Measurements from ENCODE around the gene CDH4. TPM values are rescaled to one million over a fixed set of nuclear protein-coding genes. Genes with fewer than 3 reads are reported as not detected.

Gene CDH4
- total RNA-seq, 1 donor from 2014 or later, result 3.2 TPM

- H4K20me1 ChIP-seq (ENCODE audit: insufficient read depth, low read length), result peaks cover 10% of the 10 kb centered on the region
- Mint-ChIP-seq H3K4me1 (ENCODE audit: low read depth, unreplicated experiment) (peaks cover 11% of the 10 kb centered on the region), H3K9me3 (ENCODE audit: unreplicated experiment) (peaks cover 7% of the 10 kb centered on the region), H3K4me3 (ENCODE audit: unreplicated experiment) (no peak overlapping the region), H3K27ac (ENCODE audit: unreplicated experiment) (no peak overlapping the region), H3K36me3 (ENCODE audit: low read depth, unreplicated experiment) (peaks cover 6% of the 10 kb centered on the region), H3K27me3 (ENCODE audit: low read depth, unreplicated experiment) (peaks cover 17% of the 10 kb centered on the region)
- no peak overlapping the region for H3K9ac ChIP-seq (ENCODE audit: low read length)
- no peak overlapping the region for H2AFZ ChIP-seq (ENCODE audit: low read depth, low read length)
- TF ChIP-seq CTCF (IDR thresholded peaks at IDR 0.05; ENCODE audit: insufficient read depth, low read depth, low read length), result no peak
- no peak for TF ChIP-seq EZH2 (IDR thresholded peaks at IDR 0.05; ENCODE audit: insufficient read depth, low read length)
- H3K4me1 ChIP-seq (ENCODE audit: insufficient read depth, low read length), result peaks cover 5% of the 10 kb centered on the region
- no peaks in the 10 kb centered on the region for H3K9me3 ChIP-seq (ENCODE audit: insufficient read depth, low read depth, low read length)
- H3K79me2 ChIP-seq (ENCODE audit: insufficient read depth, low read length), result no peaks in the 10 kb centered on the region
- H3K4me3 ChIP-seq (ENCODE audit: insufficient read depth, low read depth, low read length), result no peak overlapping the region
- FAIRE-seq (no peak), DNase-seq (ENCODE audit: low read depth) (no peak)
- H3K4me2 ChIP-seq (ENCODE audit: low read length), result no peak overlapping the region
- no peak overlapping the region for H3K27ac ChIP-seq (ENCODE audit: low read depth, low read length)
- no peaks in the 10 kb centered on the region for H3K36me3 ChIP-seq (ENCODE audit: insufficient read depth, low read length)
- H3K27me3 ChIP-seq (ENCODE audit: insufficient read depth, low read length), result no peaks in the 10 kb centered on the region
These were observed 231.4 kb downstream of the CDH4 start for GRCh38 chr20:61483336-61484067.

- Mint-ChIP-seq H3K4me3 (ENCODE audit: unreplicated experiment) (no peak overlapping the region), H3K4me1 (ENCODE audit: low read depth, unreplicated experiment) (peaks cover 11% of the 10 kb centered on the region), H3K9me3 (ENCODE audit: unreplicated experiment) (no peaks in the 10 kb centered on the region), H3K36me3 (ENCODE audit: low read depth, unreplicated experiment) (peaks cover 4% of the 10 kb centered on the region), H3K27ac (ENCODE audit: unreplicated experiment) (no peak overlapping the region), H3K27me3 (ENCODE audit: low read depth, unreplicated experiment) (peaks cover 17% of the 10 kb centered on the region)
- Histone ChIP-seq H3K4me1 (ENCODE audit: insufficient read depth, low read length) (peaks cover 5% of the 10 kb centered on the region), H4K20me1 (ENCODE audit: insufficient read depth, low read length) (peaks cover 11% of the 10 kb centered on the region), H2AFZ (ENCODE audit: low read depth, low read length) (no peak overlapping the region), H3K9ac (ENCODE audit: low read length) (no peak overlapping the region), H3K4me2 (ENCODE audit: low read length) (no peak overlapping the region), H3K79me2 (ENCODE audit: insufficient read depth, low read length) (no peaks in the 10 kb centered on the region), H3K27me3 (ENCODE audit: insufficient read depth, low read length) (no peaks in the 10 kb centered on the region), H3K27ac (ENCODE audit: low read depth, low read length) (no peak overlapping the region), H3K36me3 (ENCODE audit: insufficient read depth, low read length) (no peaks in the 10 kb centered on the region), H3K9me3 (ENCODE audit: insufficient read depth, low read depth, low read length) (no peaks in the 10 kb centered on the region), H3K4me3 (ENCODE audit: insufficient read depth, low read depth, low read length) (no peak overlapping the region)
- no peak for FAIRE-seq
- no peak for TF ChIP-seq CTCF (IDR thresholded peaks at IDR 0.05; ENCODE audit: insufficient read depth, low read depth, low read length)
- no peak for TF ChIP-seq EZH2 (IDR thresholded peaks at IDR 0.05; ENCODE audit: insufficient read depth, low read length)
- no peak for DNase-seq (ENCODE audit: low read depth)
These were observed 234.1 kb downstream of the CDH4 start for GRCh38 chr20:61486198-61486597.

GRCh38 chr20:61487346-61487996 lies 235.4 kb downstream of the CDH4 start:
- Mint-ChIP-seq H3K27me3 (ENCODE audit: low read depth, unreplicated experiment) (peaks cover 17% of the 10 kb centered on the region), H3K4me1 (ENCODE audit: low read depth, unreplicated experiment) (peaks cover 11% of the 10 kb centered on the region), H3K27ac (ENCODE audit: unreplicated experiment) (no peak overlapping the region), H3K9me3 (ENCODE audit: unreplicated experiment) (no peaks in the 10 kb centered on the region), H3K36me3 (ENCODE audit: low read depth, unreplicated experiment) (peaks cover 4% of the 10 kb centered on the region), H3K4me3 (ENCODE audit: unreplicated experiment) (no peak overlapping the region)
- no peak for TF ChIP-seq CTCF (IDR thresholded peaks at IDR 0.05; ENCODE audit: insufficient read depth, low read depth, low read length)
- TF ChIP-seq EZH2 (IDR thresholded peaks at IDR 0.05; ENCODE audit: insufficient read depth, low read length), result no peak
- no peak overlapping the region for H2AFZ ChIP-seq (ENCODE audit: low read depth, low read length)
- peaks cover 21% of the 10 kb centered on the region for H4K20me1 ChIP-seq (ENCODE audit: insufficient read depth, low read length)
- H3K36me3 ChIP-seq (ENCODE audit: insufficient read depth, low read length), result no peaks in the 10 kb centered on the region
- no peak overlapping the region for H3K27ac ChIP-seq (ENCODE audit: low read depth, low read length)
- H3K4me1 ChIP-seq (ENCODE audit: insufficient read depth, low read length), result peaks cover 5% of the 10 kb centered on the region
- H3K4me3 ChIP-seq (ENCODE audit: insufficient read depth, low read depth, low read length), result no peak overlapping the region
- no peak for FAIRE-seq
- H3K4me2 ChIP-seq (ENCODE audit: low read length), result no peak overlapping the region
- H3K9ac ChIP-seq (ENCODE audit: low read length), result no peak overlapping the region
- peaks cover 5% of the 10 kb centered on the region for H3K9me3 ChIP-seq (ENCODE audit: insufficient read depth, low read depth, low read length)
- H3K27me3 ChIP-seq (ENCODE audit: insufficient read depth, low read length), result no peaks in the 10 kb centered on the region
- peaks cover 6% of the 10 kb centered on the region for H3K79me2 ChIP-seq (ENCODE audit: insufficient read depth, low read length)
- DNase-seq (ENCODE audit: low read depth), result peak; percentile 30

All from astrocyte (in vitro differentiated cells and primary cell).